MV-4-11 (cell line): ENCODE data around the gene MEX3C.
A peak's percentile ranks its signal among the peaks of the same experiment; 100 is the strongest.

Source experiments
- DNase-seq: peaks from one replicate; lab custom pipeline; 2025; lab: John Stamatoyannopoulos, UW

MEX3C gene

GRCh38 chr18:51153659-51154371 is 43.7 kb downstream of the MEX3C start:
- peak; percentile 43 for DNase-seq

GRCh38 chr18:51151568-51152511 is 45.6 kb downstream of the MEX3C start:
- DNase-seq = peak; percentile 9

GRCh38 chr18:51151185-51151567 is 46.3 kb downstream of the MEX3C start:
- no peak for DNase-seq

- no peak for DNase-seq
Observed at GRCh38 chr18:51150113-51150700, 47.3 kb downstream of the MEX3C start.

- no peak for DNase-seq
Observed at GRCh38 chr18:51149670-51150069, 47.8 kb downstream of the MEX3C start.

- DNase-seq = no peak
Observed at GRCh38 chr18:51146909-51147308, 50.6 kb downstream of the MEX3C start.

GRCh38 chr18:51138936-51139335 is 58.5 kb downstream of the MEX3C start:
- DNase-seq = no peak

GRCh38 chr18:51137891-51138290 is 59.6 kb downstream of the MEX3C start:
- DNase-seq = no peak

GRCh38 chr18:51137026-51137729 is 60.3 kb downstream of the MEX3C start:
- DNase-seq = no peak

- no peak for DNase-seq
Observed at GRCh38 chr18:51135795-51136194, 61.7 kb downstream of the MEX3C start.

- DNase-seq = no peak
Observed at GRCh38 chr18:51135364-51135763, 62.1 kb downstream of the MEX3C start.

GRCh38 chr18:51134721-51135120 is 62.8 kb downstream of the MEX3C start:
- no peak for DNase-seq

- no peak for DNase-seq
Observed at GRCh38 chr18:51133580-51134160, 63.8 kb downstream of the MEX3C start.

- DNase-seq = no peak
Observed at GRCh38 chr18:51132256-51132935, 65.1 kb downstream of the MEX3C start.

GRCh38 chr18:51128533-51128932 is 68.9 kb downstream of the MEX3C start:
- no peak for DNase-seq

GRCh38 chr18:51127664-51128063 is 69.8 kb downstream of the MEX3C start:
- no peak for DNase-seq

- no peak for DNase-seq
Observed at GRCh38 chr18:51125976-51126375, 71.5 kb downstream of the MEX3C start.
